ENCODE measurements around the gene IGLON5.

Gene IGLON5

GRCh38 chr19:51366389-51367254 lies 55.2 kb downstream of the IGLON5 start:
- no peaks in the 10 kb centered on the region for H3K36me3 ChIP-seq (ENCODE audit: insufficient read depth, low read length)
- peak overlapping the region; percentile 59 for H2AFZ ChIP-seq (ENCODE audit: low read length, unreplicated experiment)
- H3K4me1 ChIP-seq (ENCODE audit: control insufficient read depth, insufficient read depth, low read length, unreplicated experiment), result peaks cover 28% of the 10 kb centered on the region
- no peaks in the 10 kb centered on the region for H3K27me3 ChIP-seq (ENCODE audit: insufficient read depth, low read length)
- H3K27ac ChIP-seq (ENCODE audit: low read depth, low read length), result peak overlapping the region; percentile 78
- H3K79me2 ChIP-seq (ENCODE audit: control insufficient read depth, insufficient read depth, low read length, unreplicated experiment), result peaks cover 35% of the 10 kb centered on the region
- peak overlapping the region; percentile 82 for H3K4me3 ChIP-seq (ENCODE audit: low read depth, low read length)

DNA sequence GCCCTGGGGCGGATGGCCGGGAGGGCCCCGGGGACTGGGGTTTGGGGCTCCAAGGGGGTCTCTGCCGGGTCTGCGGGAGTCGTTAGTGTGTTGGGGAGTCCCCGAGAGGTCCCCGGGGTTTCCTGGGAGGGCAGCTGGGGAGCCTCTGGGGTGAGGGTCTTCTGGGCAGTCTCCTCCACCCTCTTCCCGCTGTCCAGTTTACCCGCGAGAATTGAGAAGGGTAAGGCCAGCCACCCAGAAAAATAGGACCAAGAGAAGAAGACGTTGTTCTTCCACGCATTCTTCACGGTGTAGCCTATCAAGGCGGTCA lies 55.8 kb downstream of the IGLON5 start:
- Histone ChIP-seq H3K4me1 (ENCODE audit: control insufficient read depth, insufficient read depth, low read length, unreplicated experiment) (peaks cover 25% of the 10 kb centered on the region), H3K79me2 (ENCODE audit: control insufficient read depth, insufficient read depth, low read length, unreplicated experiment) (peaks cover 30% of the 10 kb centered on the region), H3K36me3 (ENCODE audit: insufficient read depth, low read length) (no peaks in the 10 kb centered on the region)

DNA sequence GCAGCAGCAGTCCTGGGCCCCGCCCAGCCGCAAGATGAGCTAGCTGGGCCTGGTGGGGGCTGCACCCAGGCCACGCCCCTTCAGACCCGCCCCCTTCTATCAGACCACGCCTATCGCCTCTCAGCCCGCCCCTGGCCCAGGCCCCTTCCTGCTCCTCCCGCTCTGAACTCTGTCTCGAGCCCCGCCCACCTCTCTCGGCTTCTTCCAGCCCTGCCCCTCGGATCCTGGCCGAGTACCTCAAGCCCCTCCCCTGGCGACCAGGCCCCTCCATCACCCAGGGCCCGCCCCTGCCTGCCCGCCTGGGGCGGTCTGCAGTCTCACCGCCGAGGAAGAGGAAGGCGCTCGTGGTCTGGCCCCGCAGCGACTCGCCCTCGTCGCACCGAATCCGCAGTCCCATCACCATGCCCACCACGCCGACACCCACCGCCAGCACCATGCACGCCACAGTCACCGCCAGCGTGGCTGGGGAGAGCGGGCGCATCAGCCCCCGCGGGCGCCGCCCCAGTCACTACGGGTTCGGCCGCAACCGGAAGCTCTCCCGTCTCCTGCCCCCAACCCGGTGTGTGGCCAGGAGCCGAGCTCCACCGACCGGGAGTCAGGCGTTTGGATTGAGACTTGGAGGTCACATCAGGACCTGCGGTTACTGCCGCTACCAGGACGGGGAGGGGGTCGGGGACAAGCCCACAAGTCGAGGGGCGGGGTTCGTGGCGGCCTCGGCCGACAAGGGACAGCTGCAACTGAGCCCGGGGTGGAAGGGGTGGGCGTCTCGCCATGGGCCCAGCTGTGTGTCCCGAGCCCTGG lies 56.3 kb downstream of the IGLON5 start:
- peaks cover 21% of the 10 kb centered on the region for H3K4me1 ChIP-seq (ENCODE audit: control insufficient read depth, insufficient read depth, low read length, unreplicated experiment)
- H2AFZ ChIP-seq (ENCODE audit: low read length, unreplicated experiment), result peak overlapping the region; percentile 82
- H3K27me3 ChIP-seq (ENCODE audit: insufficient read depth, low read length), result no peaks in the 10 kb centered on the region
- peak overlapping the region; percentile 82 for H3K4me3 ChIP-seq (ENCODE audit: low read depth, low read length)
- H3K36me3 ChIP-seq (ENCODE audit: insufficient read depth, low read length), result no peaks in the 10 kb centered on the region
- peak overlapping the region; percentile 40; the same call in 1 of the 2 replicates for H3K27ac ChIP-seq (ENCODE audit: low read depth, low read length)
- H3K79me2 ChIP-seq (ENCODE audit: control insufficient read depth, insufficient read depth, low read length, unreplicated experiment), result peaks cover 25% of the 10 kb centered on the region

More for the DNA sequence above, 55.8 kb downstream of the IGLON5 start:
- Histone ChIP-seq H3K4me3 (ENCODE audit: low read depth, low read length) (peak overlapping the region; percentile 82), H3K27me3 (ENCODE audit: insufficient read depth, low read length) (no peaks in the 10 kb centered on the region), H3K27ac (ENCODE audit: low read depth, low read length) (peak overlapping the region; percentile 78), H2AFZ (ENCODE audit: low read length, unreplicated experiment) (no peak overlapping the region)

DNA sequence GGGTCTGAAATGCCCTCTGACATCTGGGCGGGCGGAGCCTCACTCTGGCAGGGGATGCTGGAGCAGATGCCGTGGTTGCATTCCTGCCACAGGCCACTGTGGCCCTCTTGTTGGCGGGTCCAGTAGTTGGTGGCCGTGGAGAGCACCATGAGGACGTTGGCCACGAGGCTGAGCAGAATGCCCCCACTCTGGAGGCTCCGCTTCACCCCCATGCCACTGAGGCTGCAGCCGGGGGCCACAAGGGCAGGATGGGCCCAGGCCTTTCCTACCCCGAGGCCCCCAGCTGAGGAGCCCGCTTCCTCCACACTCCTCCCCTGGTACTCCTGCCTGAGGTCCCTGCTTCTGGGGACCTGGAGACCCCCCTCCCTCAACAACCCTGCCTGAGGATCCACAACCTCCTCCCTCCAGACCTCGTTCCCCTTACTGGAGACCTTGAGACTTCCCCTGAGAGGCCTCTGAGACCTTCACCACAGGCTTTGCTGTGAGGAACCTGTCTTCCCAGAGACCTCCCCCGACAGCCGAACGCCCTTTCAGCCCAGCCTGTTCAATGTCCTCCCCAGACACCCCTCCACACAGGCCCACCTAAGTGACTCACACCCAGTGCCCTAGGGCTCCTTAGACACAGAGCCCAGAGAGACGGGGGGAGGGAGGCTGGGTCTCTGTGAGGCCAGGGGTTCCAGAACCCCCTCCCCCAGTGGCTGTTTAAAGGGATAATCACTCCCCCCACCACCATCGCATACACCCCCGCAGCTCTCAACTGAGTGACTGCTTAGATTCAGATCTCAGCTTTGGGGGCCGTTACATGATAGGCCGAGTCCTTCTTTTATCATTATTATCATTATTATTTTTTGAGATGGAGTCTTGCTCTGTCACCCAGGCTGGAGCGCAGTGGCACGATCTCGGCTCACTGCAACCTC lies 57.2 kb downstream of the IGLON5 start, which contains the start of gene CLDND2:
TSS of gene CLDND2 (minus strand) at position 638 of the 917 bp plus-strand sequence. CDS start at position 212, 426 bp downstream.
- Histone ChIP-seq H3K36me3 (ENCODE audit: insufficient read depth, low read length) (no peaks in the 10 kb centered on the region), H3K27me3 (ENCODE audit: insufficient read depth, low read length) (no peaks in the 10 kb centered on the region), H3K79me2 (ENCODE audit: control insufficient read depth, insufficient read depth, low read length, unreplicated experiment) (peaks cover 21% of the 10 kb centered on the region), H3K4me3 (ENCODE audit: low read depth, low read length) (peak within 1 kb of the TSS; percentile 82), H2AFZ (ENCODE audit: low read length, unreplicated experiment) (peak within 1 kb of the TSS; percentile 82), H3K27ac (ENCODE audit: low read depth, low read length) (peak within 1 kb of the TSS; percentile 40; the same call in 1 of the 2 replicates), H3K4me1 (ENCODE audit: control insufficient read depth, insufficient read depth, low read length, unreplicated experiment) (peaks cover 15% of the 10 kb centered on the region)

- Histone ChIP-seq H3K27ac (ENCODE audit: low read depth, low read length) (no peak overlapping the region), H3K36me3 (ENCODE audit: insufficient read depth, low read length) (no peaks in the 10 kb centered on the region), H2AFZ (ENCODE audit: low read length, unreplicated experiment) (no peak overlapping the region), H3K4me1 (ENCODE audit: control insufficient read depth, insufficient read depth, low read length, unreplicated experiment) (peaks cover 1% of the 10 kb centered on the region), H3K79me2 (ENCODE audit: control insufficient read depth, insufficient read depth, low read length, unreplicated experiment) (peaks cover 7% of the 10 kb centered on the region), H3K27me3 (ENCODE audit: insufficient read depth, low read length) (no peaks in the 10 kb centered on the region), H3K4me3 (ENCODE audit: low read depth, low read length) (no peak overlapping the region)
These were observed 58.8 kb downstream of the IGLON5 start for GRCh38 chr19:51370230-51370629.

- H3K36me3 ChIP-seq (ENCODE audit: insufficient read depth, low read length), result no peaks in the 10 kb centered on the region
- no peak overlapping the region for H3K27ac ChIP-seq (ENCODE audit: low read depth, low read length)
- no peak overlapping the region for H3K4me3 ChIP-seq (ENCODE audit: low read depth, low read length)
- no peaks in the 10 kb centered on the region for H3K79me2 ChIP-seq (ENCODE audit: control insufficient read depth, insufficient read depth, low read length, unreplicated experiment)
- H3K27me3 ChIP-seq (ENCODE audit: insufficient read depth, low read length), result no peaks in the 10 kb centered on the region
- no peak overlapping the region for H2AFZ ChIP-seq (ENCODE audit: low read length, unreplicated experiment)
- no peaks in the 10 kb centered on the region for H3K4me1 ChIP-seq (ENCODE audit: control insufficient read depth, insufficient read depth, low read length, unreplicated experiment)
These were observed 59.8 kb downstream of the IGLON5 start for GRCh38 chr19:51371186-51371690.

DNA sequence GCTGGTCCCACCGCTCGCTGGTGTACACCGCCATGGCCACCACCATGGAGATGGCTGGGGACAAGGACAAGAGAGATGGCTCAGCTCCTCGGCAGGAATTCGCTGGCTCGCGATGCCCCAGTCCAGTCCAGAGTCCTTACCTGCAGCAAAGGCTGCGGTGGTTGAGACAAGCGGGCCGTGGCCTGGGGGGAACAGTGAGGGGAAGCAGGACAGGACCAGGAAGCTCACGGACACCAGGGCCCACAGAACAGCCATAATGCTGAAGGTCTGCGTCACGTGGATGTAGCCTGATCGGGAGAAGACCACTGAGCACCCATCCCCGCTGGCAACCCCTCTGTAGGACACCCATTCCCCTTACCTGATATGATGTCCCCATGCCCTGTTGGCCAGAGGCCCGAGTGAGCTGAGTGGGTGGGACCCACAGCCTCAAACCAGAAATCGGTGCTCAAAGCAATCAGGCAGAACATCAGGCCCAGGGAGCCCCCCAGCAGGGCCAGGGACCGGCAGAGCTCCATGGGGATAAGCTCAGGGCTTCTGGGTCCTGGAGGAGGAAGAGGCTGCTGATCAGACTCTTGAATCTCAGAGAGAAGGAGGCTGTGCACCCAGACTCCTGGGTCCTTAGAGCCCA lies 60.7 kb downstream of the IGLON5 start:
- H3K27ac ChIP-seq (ENCODE audit: low read depth, low read length), result no peak overlapping the region
- H2AFZ ChIP-seq (ENCODE audit: low read length, unreplicated experiment), result no peak overlapping the region
- H3K27me3 ChIP-seq (ENCODE audit: insufficient read depth, low read length), result no peaks in the 10 kb centered on the region
- no peaks in the 10 kb centered on the region for H3K4me1 ChIP-seq (ENCODE audit: control insufficient read depth, insufficient read depth, low read length, unreplicated experiment)
- no peaks in the 10 kb centered on the region for H3K36me3 ChIP-seq (ENCODE audit: insufficient read depth, low read length)
- H3K4me3 ChIP-seq (ENCODE audit: low read depth, low read length), result no peak overlapping the region
- no peaks in the 10 kb centered on the region for H3K79me2 ChIP-seq (ENCODE audit: control insufficient read depth, insufficient read depth, low read length, unreplicated experiment)

DNA sequence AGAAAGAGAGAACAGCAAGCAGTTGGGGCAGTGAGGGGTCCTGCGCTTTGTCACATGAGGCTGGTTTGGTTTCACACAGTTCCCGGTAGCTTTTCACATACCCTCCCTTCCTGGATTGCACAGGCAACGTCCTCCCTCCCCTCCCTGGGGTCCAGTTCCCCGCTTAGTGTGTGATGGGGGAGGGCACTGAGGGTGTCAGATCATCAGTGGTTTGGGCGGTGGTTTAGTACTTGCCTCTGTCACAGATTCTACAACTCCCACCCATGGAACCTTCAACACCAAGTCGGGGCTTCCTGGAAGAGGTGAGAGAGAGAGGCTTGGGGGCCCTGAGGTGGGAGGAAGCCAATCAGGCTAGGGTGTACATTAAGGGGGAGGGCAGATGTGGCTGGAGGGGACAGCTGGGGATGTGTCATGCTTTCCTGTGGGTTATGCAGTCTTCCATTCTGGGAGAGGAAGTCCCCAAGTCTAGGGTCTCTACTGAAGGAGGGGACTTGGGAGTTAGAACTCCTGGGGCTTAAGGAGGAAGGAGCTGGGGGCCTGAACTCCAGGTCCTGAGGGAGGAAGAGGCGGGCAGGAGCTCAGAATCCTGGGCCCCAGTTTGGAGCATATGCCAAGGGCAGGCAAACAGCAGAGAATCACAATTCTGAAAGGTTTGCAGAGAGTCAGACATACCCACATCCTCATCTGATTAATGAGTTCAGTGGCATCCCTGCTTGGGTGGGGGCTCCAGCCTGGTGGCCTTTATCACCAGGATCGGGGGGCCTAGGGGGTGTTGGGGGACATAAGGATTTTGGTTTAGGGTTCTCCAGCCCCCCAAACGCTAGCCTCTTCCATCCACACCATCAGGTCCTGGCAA lies 61.4 kb downstream of the IGLON5 start, which contains the start of gene NKG7:
TSS of gene NKG7 (minus strand) at position 6 of the 856 bp plus-strand sequence. CDS start 119 bp downstream, outside the sequence.
- Histone ChIP-seq H2AFZ (ENCODE audit: low read length, unreplicated experiment) (no peak within 1 kb of the TSS), H3K36me3 (ENCODE audit: insufficient read depth, low read length) (no peaks in the 10 kb centered on the region), H3K27ac (ENCODE audit: low read depth, low read length) (no peak within 1 kb of the TSS), H3K4me1 (ENCODE audit: control insufficient read depth, insufficient read depth, low read length, unreplicated experiment) (no peaks in the 10 kb centered on the region), H3K27me3 (ENCODE audit: insufficient read depth, low read length) (no peaks in the 10 kb centered on the region), H3K4me3 (ENCODE audit: low read depth, low read length) (no peak within 1 kb of the TSS), H3K79me2 (ENCODE audit: control insufficient read depth, insufficient read depth, low read length, unreplicated experiment) (no peaks in the 10 kb centered on the region)

- Histone ChIP-seq H3K4me3 (ENCODE audit: low read depth, low read length) (no peak overlapping the region), H2AFZ (ENCODE audit: low read length, unreplicated experiment) (no peak overlapping the region), H3K27me3 (ENCODE audit: insufficient read depth, low read length) (no peaks in the 10 kb centered on the region), H3K27ac (ENCODE audit: low read depth, low read length) (no peak overlapping the region), H3K36me3 (ENCODE audit: insufficient read depth, low read length) (no peaks in the 10 kb centered on the region), H3K4me1 (ENCODE audit: control insufficient read depth, insufficient read depth, low read length, unreplicated experiment) (no peaks in the 10 kb centered on the region), H3K79me2 (ENCODE audit: control insufficient read depth, insufficient read depth, low read length, unreplicated experiment) (no peaks in the 10 kb centered on the region)
These were observed 64.2 kb downstream of the IGLON5 start for GRCh38 chr19:51375504-51376221.
